Common myeloid progenitor, CD34-positive (primary cell): ENCODE data around the gene PAK1.

Experiments
- CTCF ChIA-PET: fragments of 350-600 bp; sonication (Branson Sonifier 250); formaldehyde crosslinking; loops from one replicate; lab custom pipeline; 2021; ENCODE audit warnings: antibody characterized with exemption; lab: Charles Lee
- POLR2A ChIA-PET: fragments of 350-600 bp; sonication (Branson Sonifier 250); formaldehyde crosslinking; loops from one replicate; lab custom pipeline; 2021; ENCODE audit warnings: antibody characterized with exemption; lab: Charles Lee
- DNase-seq, 3 donors: peaks; one replicate each; pipeline versions ENCODE4 v3.0.0 to v3.0.0-alpha.2; 2013
- H3K27ac ChIP-seq, 2 experiments: 1 replicate in 1 of 2; 2 replicates in 1 of 2; pipeline ENCODE4 v1.7.0; 2013; ENCODE audit warnings: inconsistent platforms in 2 of 2, low read length in 2 of 2, mild to moderate bottlenecking in 2 of 2, low read depth in 1 of 2, moderate library complexity in 1 of 2; ENCODE audit not compliant: severe bottlenecking in 2 of 2, insufficient read depth in 1 of 2, poor library complexity in 1 of 2
- H3K27me3 ChIP-seq, 5 experiments: replicated peaks in 2 of 5; 1 replicate in 3 of 5; 2 replicates in 2 of 5; pipeline versions ENCODE4 v1.6.1 to v1.7.0; 2013; ENCODE audit warnings: low read length in 4 of 5, mild to moderate bottlenecking in 2 of 5, moderate library complexity in 2 of 5, inconsistent platforms in 1 of 5; ENCODE audit not compliant: insufficient read depth in 5 of 5, control insufficient read depth in 4 of 5
- H3K36me3 ChIP-seq, 4 experiments: 1 replicate in 2 of 4; 2 replicates in 2 of 4; pipeline versions ENCODE4 v1.6.1 to v1.7.0; 2013; ENCODE audit warnings: low read length in 3 of 4, control low read depth in 1 of 4, mild to moderate bottlenecking in 1 of 4; ENCODE audit not compliant: control insufficient read depth in 4 of 4, insufficient read depth in 4 of 4
- H3K4me1 ChIP-seq, 4 experiments: 1 replicate in 3 of 4; 2 replicates in 1 of 4; pipeline versions ENCODE4 v1.6.1 to v1.7.1; 2013; ENCODE audit warnings: low read length in 3 of 4, mild to moderate bottlenecking in 3 of 4, control low read depth in 1 of 4, inconsistent platforms in 1 of 4, moderate library complexity in 1 of 4; ENCODE audit not compliant: control insufficient read depth in 4 of 4, insufficient read depth in 4 of 4; ENCODE audit errors: control extremely low read depth in 1 of 4
- H3K4me3 ChIP-seq, 7 experiments: 1 replicate in 4 of 7; 2 replicates in 3 of 7; pipeline versions ENCODE4 v1.5.1 to v1.7.0; 2013; ENCODE audit warnings: mild to moderate bottlenecking in 7 of 7, low read length in 6 of 7, moderate library complexity in 6 of 7, inconsistent platforms in 2 of 7, low read depth in 2 of 7, control low read depth in 1 of 7; ENCODE audit not compliant: insufficient read depth in 4 of 7, control insufficient read depth in 1 of 7; ENCODE audit errors: extremely low read depth in 1 of 7
- H3K9me3 ChIP-seq, 5 experiments: 1 replicate in 4 of 5; 2 replicates in 1 of 5; pipeline versions ENCODE4 v1.6.1 to v1.7.1; 2013; ENCODE audit warnings: low read length in 4 of 5, mild to moderate bottlenecking in 2 of 5, inconsistent platforms in 1 of 5, low read depth in 1 of 5, moderate library complexity in 1 of 5; ENCODE audit not compliant: control insufficient read depth in 4 of 5, insufficient read depth in 2 of 5; ENCODE audit errors: control extremely low read depth in 1 of 5
- WGBS: methylation state at CpG from one replicate; pipeline ENCODE4 v1.1.5; 2013; ENCODE audit not compliant: insufficient coverage; 5-methylcytosine and 5-hydroxymethylcytosine counted together

Gene PAK1

DNA sequence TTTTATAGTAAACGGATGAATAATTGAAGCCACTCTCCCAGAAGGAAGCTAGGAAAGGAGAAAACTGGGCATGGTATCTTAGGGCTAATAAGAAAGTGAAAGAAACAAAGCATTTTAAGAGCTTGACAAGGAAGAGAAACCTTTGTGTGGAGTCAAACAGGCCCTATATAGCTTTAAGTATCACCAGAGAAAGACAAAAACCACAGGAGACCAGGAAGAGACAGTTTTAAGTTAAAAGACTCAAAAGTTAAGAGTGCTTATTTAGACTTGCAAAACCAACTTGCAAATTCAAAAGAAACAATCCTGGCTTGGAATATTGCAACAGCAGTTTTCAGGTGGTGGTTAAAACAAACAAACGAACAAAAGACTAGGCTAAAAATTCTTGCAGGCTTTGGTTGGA, 3.4 kb downstream of the PAK1 start:
- WGBS = 100% methylated on average over 2 of the region's 2 CpGs
- ChIA-PET POLR2A (no interaction called here), CTCF (interaction anchor here (0.7 to 2.7 kb wide), 11 partner anchors 9 to 343 kb away, joined by 3 to 11 read pairs (median 3); no protein-coding TSS in a partner anchor)
- Histone ChIP-seq H3K4me3 (peak overlapping the region in 1 of 7 experiments; percentile 37), H3K36me3 (no peaks in the 10 kb centered on the region), H3K27me3 (peaks cover 0 to 22% (median 11%) of the 10 kb centered on the region in 5 experiments), H3K4me1 (peaks cover 10 to 27% (median 19%) of the 10 kb centered on the region in 4 experiments), H3K9me3 (no peaks in the 10 kb centered on the region), H3K27ac (no peak overlapping the region)
- DNase-seq = no peak

DNA sequence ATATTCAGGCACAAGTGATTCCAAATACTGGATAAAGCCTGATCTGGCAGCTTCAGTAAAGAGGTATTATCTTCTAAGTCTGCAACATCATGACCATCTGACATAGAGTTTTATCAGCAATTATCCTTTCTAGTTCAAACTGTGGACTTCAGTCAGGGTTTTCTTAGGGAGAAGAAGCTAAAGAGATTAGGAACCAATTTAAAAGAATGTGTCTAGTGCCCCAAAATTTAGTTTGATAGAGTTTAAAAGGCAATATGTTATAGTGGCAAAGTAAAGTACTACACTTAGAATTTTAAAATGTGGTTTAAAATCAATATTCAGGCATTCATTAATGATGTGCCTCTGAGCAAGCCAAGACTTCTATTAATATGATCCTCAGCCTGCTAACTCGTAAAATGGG, 5.4 kb downstream of the PAK1 start:
- no peaks in the 10 kb centered on the region for H3K36me3 ChIP-seq
- no peak for DNase-seq
- H3K9me3 ChIP-seq = no peaks in the 10 kb centered on the region
- CTCF ChIA-PET = interaction anchor here (1.0 to 1.7 kb wide), 3 partner anchors 11 to 80 kb away, joined by 3 to 6 read pairs (median 5); no protein-coding TSS in a partner anchor
- POLR2A ChIA-PET = no interaction called here
- no CpG with 5 or more reads among the region's 1 CpG for WGBS
- no peak overlapping the region for H3K4me3 ChIP-seq
- H3K4me1 ChIP-seq = peaks cover 6 to 22% (median 11%) of the 10 kb centered on the region in 4 experiments
- H3K27ac ChIP-seq = no peak overlapping the region
- peaks cover 0 to 12% (median 7%) of the 10 kb centered on the region in 5 experiments for H3K27me3 ChIP-seq

DNA sequence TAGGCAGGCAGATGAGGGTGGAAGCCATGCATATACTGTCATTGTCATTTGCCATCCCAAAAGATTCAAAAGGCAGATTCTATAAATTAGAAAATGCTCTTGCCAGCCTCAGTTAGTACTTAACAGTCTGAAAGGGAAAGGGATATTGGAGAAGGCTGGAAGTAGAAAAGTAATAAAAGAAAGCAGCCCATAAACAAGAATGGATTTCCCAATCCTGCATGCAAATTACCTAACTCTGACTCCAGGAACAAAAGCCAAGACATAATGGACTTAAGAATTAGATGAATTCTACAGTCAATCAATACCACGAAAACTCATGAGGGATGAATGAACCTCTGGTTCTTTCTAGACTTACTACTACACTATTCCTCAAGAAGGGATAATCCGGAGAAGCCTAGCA, 5.9 kb downstream of the PAK1 start:
- Histone ChIP-seq H3K27ac (no peak overlapping the region), H3K9me3 (no peaks in the 10 kb centered on the region), H3K36me3 (no peaks in the 10 kb centered on the region), H3K27me3 (peaks cover 0 to 11% (median 7%) of the 10 kb centered on the region in 5 experiments), H3K4me3 (no peak overlapping the region), H3K4me1 (peaks cover 2 to 21% (median 8%) of the 10 kb centered on the region in 4 experiments)
- no CpG with 5 or more reads among the region's 2 CpGs for WGBS
- DNase-seq = no peak
- POLR2A ChIA-PET = no interaction called here
- CTCF ChIA-PET = interaction anchor here (1.7 kb wide), 1 partner anchor 11 kb away, joined by 6 read pairs; no protein-coding TSS in a partner anchor

DNA sequence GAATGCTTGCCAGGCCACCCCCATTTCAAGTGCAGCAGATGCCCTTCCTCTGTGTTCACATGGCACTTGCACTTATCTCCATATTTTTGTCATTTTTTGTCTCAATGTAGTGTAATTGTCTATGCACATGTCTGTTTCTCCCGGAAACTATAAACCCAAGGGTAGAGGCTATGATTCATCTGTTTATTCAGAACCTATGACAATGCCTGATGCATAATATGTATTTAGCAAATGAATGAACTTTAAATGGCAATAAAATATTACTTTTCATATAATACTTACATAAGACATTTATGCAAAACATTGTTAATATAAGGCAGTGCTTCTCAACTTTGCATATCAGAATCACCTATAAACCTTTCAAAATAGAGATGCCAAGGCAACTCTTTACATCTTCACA, 6.7 kb downstream of the PAK1 start:
- no peak for DNase-seq
- Histone ChIP-seq H3K9me3 (no peaks in the 10 kb centered on the region), H3K27ac (no peak overlapping the region), H3K27me3 (peaks cover 0 to 3% (median 0%) of the 10 kb centered on the region in 5 experiments), H3K36me3 (no peaks in the 10 kb centered on the region), H3K4me3 (no peak overlapping the region), H3K4me1 (peaks cover 0 to 14% (median 5%) of the 10 kb centered on the region in 4 experiments)
- ChIA-PET POLR2A (no interaction called here), CTCF (no interaction called here)
- no CpG with 5 or more reads among the region's 1 CpG for WGBS

DNA sequence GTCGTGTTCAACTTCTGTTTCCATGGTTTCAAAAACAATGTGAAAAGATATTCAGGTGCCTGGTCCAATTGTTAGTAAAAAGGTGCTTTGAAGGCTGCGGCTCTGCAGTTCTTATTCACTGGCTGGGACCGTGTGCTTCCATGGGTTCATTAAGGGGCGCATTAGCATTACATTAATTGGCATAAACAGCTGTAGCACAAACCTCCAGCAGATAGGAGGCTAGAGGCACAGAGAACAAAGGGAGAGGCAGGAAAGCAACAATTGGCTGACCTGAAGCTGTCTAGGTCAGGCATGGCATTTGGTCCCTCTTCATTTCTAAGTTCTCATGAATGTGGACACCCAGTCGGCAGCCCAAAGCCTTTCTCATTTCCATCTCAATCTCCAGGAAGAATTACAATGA, 16.6 kb downstream of the PAK1 start:
- CTCF ChIA-PET = interaction anchor here (0.6 to 1.4 kb wide), 5 partner anchors 11 to 268 kb away, joined by 3 to 6 read pairs (median 3); no protein-coding TSS in a partner anchor
- H3K27me3 ChIP-seq = peaks cover 0 to 10% (median 2%) of the 10 kb centered on the region in 5 experiments
- H3K9me3 ChIP-seq = no peaks in the 10 kb centered on the region
- peaks cover 3 to 21% (median 10%) of the 10 kb centered on the region in 4 experiments for H3K4me1 ChIP-seq
- no peak for DNase-seq
- H3K36me3 ChIP-seq = no peaks in the 10 kb centered on the region
- 82% methylated on average over 4 of the region's 5 CpGs for WGBS
- H3K4me3 ChIP-seq = no peak overlapping the region
- H3K27ac ChIP-seq = no peak overlapping the region
- POLR2A ChIA-PET = no interaction called here

DNA sequence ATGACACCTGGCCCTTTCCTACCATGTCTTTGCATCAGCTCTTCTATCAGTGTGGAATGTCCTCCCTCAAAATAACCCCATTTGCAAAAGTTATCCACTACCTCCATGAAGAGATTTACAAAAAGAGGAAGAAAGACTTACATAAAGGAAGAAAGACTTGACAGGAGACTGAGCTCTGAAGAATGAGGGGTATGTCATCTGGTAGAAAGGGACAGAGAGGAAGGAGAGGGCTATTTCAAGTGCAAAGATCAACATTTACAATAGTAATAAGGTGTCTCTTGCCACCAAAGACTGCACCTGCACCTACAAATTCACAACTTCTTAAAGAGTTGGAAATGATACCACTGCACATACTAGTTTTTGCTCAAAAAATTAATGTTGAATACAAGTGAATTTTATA, 18.2 kb downstream of the PAK1 start:
- Histone ChIP-seq H3K27ac (no peak overlapping the region), H3K4me3 (no peak overlapping the region), H3K9me3 (no peaks in the 10 kb centered on the region), H3K36me3 (no peaks in the 10 kb centered on the region), H3K4me1 (peaks cover 3 to 28% (median 13%) of the 10 kb centered on the region in 4 experiments), H3K27me3 (peaks cover 0 to 10% (median 2%) of the 10 kb centered on the region in 5 experiments)
- ChIA-PET POLR2A (no interaction called here), CTCF (interaction anchor here (1.6 kb wide), 2 partner anchors 10 to 93 kb away, joined by 5 read pairs; no protein-coding TSS in a partner anchor)
- DNase-seq = peak in 1 of 3 donors; percentile 36

DNA sequence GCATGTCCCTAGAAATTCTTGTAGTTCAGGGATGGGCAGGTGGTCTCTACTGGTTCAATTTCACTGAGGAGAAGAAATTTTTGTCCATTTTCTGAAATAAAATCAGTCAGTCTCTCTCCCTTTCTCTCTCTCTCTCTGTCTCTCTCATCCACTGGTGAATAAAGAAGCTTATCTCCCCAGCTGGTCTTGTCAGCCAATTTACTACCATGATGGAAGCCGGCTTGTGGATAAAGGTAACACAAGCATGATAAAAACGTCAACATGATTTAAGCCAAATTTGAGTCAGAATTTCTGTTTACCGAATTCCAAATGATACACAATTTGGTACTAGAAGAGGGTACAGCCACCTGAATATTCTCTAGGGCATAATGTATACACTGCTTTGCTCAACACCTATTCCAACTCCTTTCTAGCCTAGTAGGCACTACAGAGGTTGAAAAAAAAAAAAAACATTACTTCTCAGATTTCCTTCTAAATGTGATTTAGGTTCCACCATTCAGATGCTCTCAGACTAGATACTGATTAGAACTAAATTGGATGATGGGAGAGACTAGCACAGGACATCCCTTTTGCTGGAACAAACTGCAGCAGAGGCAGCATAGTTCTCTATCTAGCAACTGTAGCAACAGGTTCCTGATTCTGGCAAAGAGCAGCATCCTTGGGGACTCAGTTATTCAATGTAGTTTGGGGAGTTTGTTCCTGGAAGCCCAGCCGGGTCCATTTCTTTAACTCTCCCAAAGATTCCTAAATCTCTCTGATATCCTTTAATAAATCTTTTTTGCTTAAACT, 18.8 kb downstream of the PAK1 start:
- DNase-seq = no peak
- Histone ChIP-seq H3K4me1 (peaks cover 3 to 35% (median 19%) of the 10 kb centered on the region in 4 experiments), H3K27me3 (peaks cover 0 to 10% (median 2%) of the 10 kb centered on the region in 5 experiments), H3K9me3 (no peaks in the 10 kb centered on the region), H3K36me3 (no peaks in the 10 kb centered on the region), H3K27ac (no peak overlapping the region), H3K4me3 (no peak overlapping the region)
- WGBS = 100% methylated on average over 3 of the region's 4 CpGs
- CTCF ChIA-PET = interaction anchor here (1.6 kb wide), 1 partner anchor 11 kb away, joined by 5 read pairs; no protein-coding TSS in a partner anchor
- POLR2A ChIA-PET = no interaction called here
